OCI-LY7 (cell line): ENCODE results near the gene TSPAN5. TPM values are rescaled to one million over a fixed set of nuclear protein-coding genes. Genes with fewer than 3 reads are reported as not detected.

Experiments
- BruUV-seq: library from RNA; stranded (reverse); fragments of 400-500 nt; replicated peaks from 2 replicates; lab custom pipeline; 2021; lab: Mats Ljungman, UMichigan
- CTCF ChIA-PET: fragments of 300-600 bp; sonication (Branson Sonifier 250); formaldehyde crosslinking; loops from one replicate; lab custom pipeline; 2022; ENCODE audit warnings: antibody characterized with exemption; ENCODE audit not compliant: unreplicated experiment; lab: Charles Lee
- POLR2A ChIA-PET: fragments of 300-600 bp; sonication (Branson Sonifier 250); formaldehyde crosslinking; loops from one replicate; lab custom pipeline; 2022; ENCODE audit warnings: antibody characterized with exemption; lab: Charles Lee
- DNase-seq: peaks from one replicate; pipeline ENCODE4 v3.0.0-alpha.2; 2015; ENCODE audit warnings: low spot score
- H2AFZ ChIP-seq: fragments of 200-600 bp; sonication (generic), shearing (Covaris generic); 2 replicates; pipeline ENCODE4 v1.6.1; 2014; ENCODE audit warnings: mild to moderate bottlenecking, antibody characterized with exemption, low read length, moderate library complexity
- H3K27ac ChIP-seq: fragments of 200-600 bp; sonication (generic); 2 replicates; pipeline ENCODE4 v1.5.1; 2014; ENCODE audit warnings: mixed run types, low read depth, mild to moderate bottlenecking, moderate library complexity, low read length, inconsistent platforms; ENCODE audit not compliant: poor library complexity, severe bottlenecking
- H3K36me3 ChIP-seq: fragments of 200-600 bp; sonication (generic); 2 replicates; pipeline ENCODE4 v1.6.1; 2014; ENCODE audit warnings: mild to moderate bottlenecking, antibody characterized with exemption, low read length, moderate library complexity, mixed read lengths; ENCODE audit not compliant: insufficient read depth
- H3K4me1 ChIP-seq: fragments of 200-600 bp; sonication (generic); 2 replicates; pipeline ENCODE4 v1.5.1; 2014; ENCODE audit warnings: mild to moderate bottlenecking, low read length; ENCODE audit not compliant: insufficient read depth, poor library complexity, severe bottlenecking
- H3K4me2 ChIP-seq: fragments of 200-600 bp; sonication (generic); 2 replicates; pipeline ENCODE4 v1.6.1; 2014; ENCODE audit warnings: mild to moderate bottlenecking, low read length
- H3K4me3 ChIP-seq: fragments of 200-600 bp; sonication (generic); 2 replicates; pipeline ENCODE4 v1.5.1; 2014; ENCODE audit warnings: mild to moderate bottlenecking, low read depth, low read length; ENCODE audit not compliant: poor library complexity, severe bottlenecking
- H3K79me2 ChIP-seq: fragments of 200-600 bp; sonication (generic); 2 replicates; pipeline ENCODE4 v1.6.1; 2016; ENCODE audit warnings: low read depth, mild to moderate bottlenecking, low read length, moderate library complexity, mixed read lengths; ENCODE audit not compliant: insufficient read depth
- H3K9me2 ChIP-seq: fragments of 200-600 bp; sonication (generic); 2 replicates; pipeline ENCODE4 v1.6.1; 2016; ENCODE audit warnings: mild to moderate bottlenecking, low read length, mixed read lengths; ENCODE audit not compliant: insufficient read depth
- H3K9me3 ChIP-seq: fragments of 200-600 bp; sonication (generic); 2 replicates; pipeline ENCODE4 v1.6.1; 2014; ENCODE audit warnings: mild to moderate bottlenecking, mixed run types, low read length, mixed read lengths
- H4K20me1 ChIP-seq: fragments of 200-600 bp; sonication (generic); 2 replicates; pipeline ENCODE4 v1.6.1; 2014; ENCODE audit warnings: mild to moderate bottlenecking, antibody characterized with exemption, low read length, moderate library complexity, mixed read lengths; ENCODE audit not compliant: insufficient read depth
- CTCF ChIP-seq: fragments of 200-600 bp; sonication (generic); conservative IDR thresholded peaks from 2 replicates; pipeline ENCODE4 v1.5.1; 2014; ENCODE audit warnings: mild to moderate bottlenecking, antibody characterized with exemption, low read length, moderate library complexity, mixed read lengths
- EZH2phosphoT487 ChIP-seq: fragments of 200-600 bp; sonication (generic); IDR thresholded peaks from 2 replicates; pipeline ENCODE4 v1.6.1; 2018; ENCODE audit warnings: low read depth, borderline replicate concordance, mild to moderate bottlenecking, mixed run types, antibody characterized with exemption, low read length, moderate library complexity, mixed read lengths
- intact Hi-C: fragments of 100-400 bp; cut with micrococcal nuclease; formaldehyde crosslinking; loops from one replicate; pipeline ENCODE4 v1.10.0; 2022; ENCODE audit not compliant: unreplicated experiment
- total RNA-seq, 2 experiments: library from RNA; depleted of rRNA in 1 of 2; stranded (reverse); fragments of >200 nt in 1 of 2; shearing (Covaris generic) in 1 of 2; gene quantifications; 2 replicates each; pipeline ENCODE4 v1.2.3, GENCODE V29; 2014 to 2022

TSPAN5 gene
- total RNA-seq, 2 experiments from 2014 or later: not detected

DNA sequence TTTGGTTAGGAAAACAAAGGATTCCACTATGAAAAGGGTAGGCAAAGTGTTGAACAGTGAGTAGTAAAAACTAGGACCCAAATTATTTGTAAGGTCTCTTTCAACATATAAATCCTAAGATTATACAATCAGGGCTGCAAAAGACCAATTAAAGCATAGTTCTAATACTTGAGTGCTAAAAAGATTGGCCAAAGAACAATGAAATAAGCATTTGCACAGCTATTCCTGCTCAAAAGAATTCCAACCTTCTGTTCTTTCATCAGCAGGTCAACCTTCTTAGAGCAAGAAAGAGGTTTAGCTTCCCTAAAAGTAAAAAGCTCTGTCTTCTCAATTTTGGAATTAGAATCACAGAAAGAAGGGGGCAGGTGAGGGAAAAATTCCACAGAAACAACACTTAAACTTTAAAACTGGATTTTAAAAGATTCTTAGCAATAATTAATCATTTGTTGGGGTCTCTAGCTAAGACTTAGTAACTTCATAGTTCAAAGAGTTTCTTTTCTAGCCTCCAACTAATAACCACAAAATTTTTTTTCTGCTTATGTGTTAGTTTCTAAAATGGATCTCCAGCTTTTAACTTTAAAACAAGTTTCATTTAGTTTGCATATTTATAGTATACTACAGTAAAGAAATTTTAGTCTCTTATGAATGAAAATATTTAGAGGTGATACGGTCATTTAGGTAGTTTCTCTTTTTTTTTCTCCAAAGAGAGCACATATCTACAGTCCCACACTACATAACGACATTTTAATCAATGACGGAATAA lies 16.3 kb downstream of the TSPAN5 start:
- Histone ChIP-seq H3K9me3 (no peaks in the 10 kb centered on the region), H3K36me3 (no peaks in the 10 kb centered on the region), H3K4me1 (no peaks in the 10 kb centered on the region), H4K20me1 (no peaks in the 10 kb centered on the region), H3K79me2 (no peaks in the 10 kb centered on the region), H3K9me2 (no peaks in the 10 kb centered on the region), H3K4me3 (no peak overlapping the region), H3K4me2 (no peak overlapping the region), H2AFZ (no peak overlapping the region), H3K27ac (no peak overlapping the region)
- POLR2A ChIA-PET: interaction anchor here (1.2 kb wide), 1 partner anchor 11 kb away, joined by 3 read pairs; no protein-coding TSS in a partner anchor
- no peak for DNase-seq
- BruUV-seq: no TSS peak
- CTCF ChIA-PET: no interaction called here
- TF ChIP-seq CTCF (no peak), EZH2phosphoT487 (no peak)
- intact Hi-C loops: no loop called here

- no peak overlapping the region for H3K4me2 ChIP-seq
These were observed 17.0 kb downstream of the TSPAN5 start for GRCh38 chr4:98641376-98641775.

More at GRCh38 chr4:98641376-98641775, 17.0 kb downstream of the TSPAN5 start:
- Histone ChIP-seq H3K9me2 (no peaks in the 10 kb centered on the region), H3K4me1 (no peaks in the 10 kb centered on the region), H3K4me3 (no peak overlapping the region), H3K27ac (no peak overlapping the region), H3K79me2 (no peaks in the 10 kb centered on the region), H3K36me3 (no peaks in the 10 kb centered on the region), H2AFZ (no peak overlapping the region), H4K20me1 (no peaks in the 10 kb centered on the region), H3K9me3 (no peaks in the 10 kb centered on the region)
- DNase-seq: no peak
- ChIA-PET CTCF (no interaction called here), POLR2A (interaction anchor here (0.7 kb wide), 1 partner anchor 178 kb away, joined by 3 read pairs; no protein-coding TSS in a partner anchor)
- BruUV-seq: no TSS peak
- TF ChIP-seq CTCF (no peak), EZH2phosphoT487 (no peak)
- intact Hi-C loops: no loop called here
